Measurements from ENCODE around the gene SRRM5.
"Not testable (repeated sequence)": the region's sequence is repeated elsewhere in the genome, so short reads cannot be mapped to it uniquely, and the experiment has no call there.

The SRRM5 gene

DNA sequence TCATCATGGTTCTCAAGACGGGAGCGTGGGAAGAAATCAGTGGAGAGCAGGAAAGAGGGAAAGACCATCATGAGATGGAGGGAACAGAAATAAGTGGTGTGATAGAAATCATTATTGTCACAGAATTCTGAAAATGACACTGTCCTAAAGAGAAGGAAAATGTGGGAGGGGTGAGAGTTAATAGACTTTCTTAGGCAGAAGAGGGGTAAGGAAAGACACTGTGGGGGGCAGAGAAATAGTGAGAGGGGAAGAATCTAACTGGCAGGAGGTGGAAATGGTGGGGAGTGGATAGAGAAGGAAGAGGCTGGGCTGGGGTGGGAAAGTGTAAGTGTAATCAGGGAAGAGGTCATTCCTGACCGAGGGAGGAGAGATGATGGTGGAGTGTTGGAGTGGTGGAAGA lies 33.1 kb upstream of the SRRM5 start:
- Mint-ChIP-seq H3K36me3 (ENCODE audit: low read depth) (peaks cover 6% of the 10 kb centered on the region), H3K4me3 (peak overlapping the region; percentile 85), H3K27ac (peak overlapping the region; percentile 90), H3K4me1 (ENCODE audit: low read depth) (peaks cover 25% of the 10 kb centered on the region), H3K27me3 (ENCODE audit: low read depth) (peaks cover 2% of the 10 kb centered on the region), H3K9me3 (no peaks in the 10 kb centered on the region)
- DNase-seq (ENCODE audit: low spot score) = no peak

DNA sequence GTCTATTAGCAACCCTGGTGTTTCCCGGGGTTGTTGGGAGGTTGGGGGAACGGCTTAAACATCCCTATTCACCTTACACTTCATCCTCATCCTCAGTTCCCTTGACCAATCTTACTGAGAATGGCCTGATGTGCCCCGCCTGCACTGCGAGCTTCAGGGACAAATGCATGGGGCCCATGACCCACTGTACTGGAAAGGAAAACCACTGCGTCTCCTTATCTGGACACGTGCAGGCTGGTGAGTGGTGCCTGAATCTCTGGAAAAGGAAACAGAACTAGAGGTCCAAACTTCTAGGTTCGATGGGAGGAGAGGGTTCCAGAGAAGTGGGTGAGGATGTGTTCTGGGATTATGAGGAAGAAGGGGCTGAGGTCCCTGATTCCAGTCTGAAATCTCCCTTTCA lies 30.4 kb upstream of the SRRM5 start:
- Mint-ChIP-seq H3K27ac (peak overlapping the region; percentile 52), H3K4me3 (peak overlapping the region; percentile 85), H3K9me3 (no peaks in the 10 kb centered on the region), H3K36me3 (ENCODE audit: low read depth) (peaks cover 18% of the 10 kb centered on the region), H3K4me1 (ENCODE audit: low read depth) (peaks cover 25% of the 10 kb centered on the region), H3K27me3 (ENCODE audit: low read depth) (peaks cover 2% of the 10 kb centered on the region)
- DNase-seq (ENCODE audit: low spot score) = no peak

DNA sequence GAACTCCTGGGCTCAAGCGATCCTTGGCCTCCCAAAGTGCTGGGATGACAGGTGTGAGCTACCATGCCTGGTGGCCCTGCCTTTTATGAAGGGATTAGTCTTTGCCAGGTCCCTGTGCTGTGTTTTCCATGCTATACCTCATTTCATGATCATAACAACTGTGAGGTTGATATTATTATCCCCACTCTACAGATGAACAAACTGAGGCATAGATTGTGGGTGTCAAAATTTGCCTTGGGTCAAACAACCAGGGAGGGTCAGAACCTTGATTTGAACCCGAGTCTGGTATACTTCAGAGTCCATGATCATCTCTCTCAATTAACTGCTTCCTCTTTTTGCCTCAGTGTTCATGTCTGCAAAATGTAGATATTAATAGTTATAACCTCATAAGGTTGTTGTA lies 29.4 kb upstream of the SRRM5 start:
- Mint-ChIP-seq H3K36me3 (ENCODE audit: low read depth) (peaks cover 21% of the 10 kb centered on the region), H3K4me1 (ENCODE audit: low read depth) (peaks cover 24% of the 10 kb centered on the region), H3K4me3 (no peak overlapping the region), H3K27ac (no peak overlapping the region), H3K9me3 (no peaks in the 10 kb centered on the region), H3K27me3 (ENCODE audit: low read depth) (peaks cover 2% of the 10 kb centered on the region)
- no peak for DNase-seq (ENCODE audit: low spot score)

DNA sequence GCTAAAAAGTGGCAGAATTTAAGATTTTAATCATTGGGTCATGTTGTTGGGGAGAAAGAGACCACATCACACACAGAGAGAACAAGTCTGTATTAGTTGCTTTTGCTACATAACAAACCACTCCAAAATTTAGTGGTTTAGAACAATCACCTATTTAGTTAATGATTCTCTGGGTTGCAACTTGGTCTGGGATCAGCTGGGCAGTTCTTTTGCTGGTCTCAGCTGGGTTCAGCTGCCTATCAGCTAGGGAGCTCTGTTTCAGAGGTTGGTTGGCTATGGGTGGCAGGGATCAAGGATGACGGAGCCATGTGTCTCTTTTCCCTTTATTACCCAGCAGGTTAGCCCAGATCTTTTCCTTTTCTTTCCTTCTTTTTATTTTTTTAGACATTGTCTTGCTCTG lies 27.4 kb upstream of the SRRM5 start:
- Mint-ChIP-seq H3K4me3 (no peak overlapping the region), H3K4me1 (ENCODE audit: low read depth) (peaks cover 17% of the 10 kb centered on the region), H3K36me3 (ENCODE audit: low read depth) (peaks cover 18% of the 10 kb centered on the region), H3K27me3 (ENCODE audit: low read depth) (no peaks in the 10 kb centered on the region), H3K27ac (peak overlapping the region; percentile 81), H3K9me3 (no peaks in the 10 kb centered on the region)
- DNase-seq (ENCODE audit: low spot score) = no peak

DNA sequence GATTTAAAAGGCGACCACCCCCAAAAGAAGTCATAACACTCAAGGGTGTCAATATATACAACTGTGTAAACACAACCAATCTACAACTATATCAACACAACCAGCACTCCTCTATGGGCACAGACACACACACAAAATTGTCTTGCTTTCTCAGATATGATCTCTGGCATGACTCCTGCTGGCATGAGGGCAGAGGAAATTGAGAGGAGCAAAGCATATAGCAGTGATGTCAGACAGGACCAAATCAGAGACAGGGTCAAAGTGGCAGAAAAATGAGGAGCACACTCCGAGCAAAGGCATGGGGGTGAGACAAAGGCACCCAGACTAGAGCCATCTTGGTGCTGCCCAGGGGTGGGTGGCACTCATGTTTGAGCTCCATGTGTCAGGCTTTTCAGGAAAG lies 25.5 kb upstream of the SRRM5 start:
- Mint-ChIP-seq H3K4me3 (no peak overlapping the region), H3K27ac (no peak overlapping the region), H3K4me1 (ENCODE audit: low read depth) (peaks cover 14% of the 10 kb centered on the region), H3K9me3 (no peaks in the 10 kb centered on the region), H3K27me3 (ENCODE audit: low read depth) (no peaks in the 10 kb centered on the region), H3K36me3 (ENCODE audit: low read depth) (peaks cover 19% of the 10 kb centered on the region)
- no peak for DNase-seq (ENCODE audit: low spot score)

DNA sequence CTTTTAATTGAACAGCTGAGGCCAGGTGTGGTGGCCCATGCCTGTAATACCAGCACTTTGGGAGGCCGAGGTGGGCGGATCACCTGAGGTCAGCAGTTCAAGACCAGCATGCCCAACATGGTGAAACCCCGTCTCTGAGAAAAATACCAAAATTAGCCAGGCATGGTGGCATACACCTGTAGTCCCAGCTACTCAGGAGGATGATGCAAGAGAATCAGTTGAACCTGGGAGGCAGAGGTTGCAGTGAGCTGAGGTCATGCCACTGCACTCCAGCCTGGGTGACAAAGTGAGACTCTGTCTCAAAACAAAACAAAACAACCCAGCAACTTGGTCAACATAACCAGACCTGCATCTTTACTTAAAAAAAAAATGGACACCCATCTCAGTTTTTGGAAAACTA lies 24.9 kb upstream of the SRRM5 start:
- DNase-seq (ENCODE audit: low spot score); H3K9me3 Mint-ChIP-seq; H3K4me1 Mint-ChIP-seq (ENCODE audit: low read depth); H3K4me3 Mint-ChIP-seq; H3K27me3 Mint-ChIP-seq (ENCODE audit: low read depth); H3K27ac Mint-ChIP-seq: not testable (repeated sequence)
- H3K36me3 Mint-ChIP-seq (ENCODE audit: low read depth) = peaks cover 19% of the 10 kb centered on the region

DNA sequence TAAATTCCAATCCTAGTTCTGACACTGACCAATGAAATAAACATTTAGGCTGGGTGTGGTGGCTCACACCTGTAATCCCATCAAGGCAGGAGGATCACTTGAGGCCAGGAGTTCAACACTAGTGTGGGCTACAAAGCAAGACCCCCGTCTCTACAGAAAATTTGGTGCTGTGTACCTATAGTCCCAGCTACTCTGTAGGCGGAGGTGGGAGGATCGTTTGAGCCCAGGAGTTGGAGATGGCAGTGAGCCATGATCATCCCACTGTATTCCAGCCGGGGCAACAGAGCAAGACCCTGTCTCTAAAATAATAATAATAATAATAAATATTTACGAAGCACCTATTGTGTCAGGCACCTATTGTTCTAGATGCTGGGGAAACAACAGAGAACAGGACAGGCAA lies 22.6 kb upstream of the SRRM5 start:
- H3K27ac Mint-ChIP-seq = no peak overlapping the region
- DNase-seq (ENCODE audit: low spot score) = no peak
- H3K4me3 Mint-ChIP-seq = no peak overlapping the region
- no peaks in the 10 kb centered on the region for H3K9me3 Mint-ChIP-seq
- H3K36me3 Mint-ChIP-seq (ENCODE audit: low read depth) = peaks cover 27% of the 10 kb centered on the region
- H3K27me3 Mint-ChIP-seq (ENCODE audit: low read depth) = no peaks in the 10 kb centered on the region
- H3K4me1 Mint-ChIP-seq (ENCODE audit: low read depth) = peaks cover 11% of the 10 kb centered on the region

DNA sequence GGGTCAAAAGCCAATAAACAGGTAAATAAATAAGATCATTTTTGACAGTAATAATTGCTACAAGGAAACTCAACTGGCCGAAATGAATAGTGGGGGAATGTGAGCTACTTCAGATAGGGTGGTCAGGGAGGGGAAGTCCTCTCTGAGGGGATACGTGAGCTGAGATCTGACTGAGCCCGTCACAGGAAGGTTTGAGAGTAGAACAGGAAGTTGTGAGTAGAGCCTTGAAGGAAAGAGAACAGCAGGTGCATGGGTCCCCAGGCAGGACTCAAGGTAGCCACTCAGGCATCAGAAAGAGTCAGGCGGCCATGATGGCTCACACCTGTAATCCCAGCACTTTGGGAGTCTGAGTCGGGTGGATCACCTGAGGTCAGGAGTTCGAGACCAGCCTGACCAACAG lies 22.2 kb upstream of the SRRM5 start:
- DNase-seq (ENCODE audit: low spot score) = no peak
- Mint-ChIP-seq H3K36me3 (ENCODE audit: low read depth) (peaks cover 26% of the 10 kb centered on the region), H3K4me3 (no peak overlapping the region), H3K9me3 (no peaks in the 10 kb centered on the region), H3K27me3 (ENCODE audit: low read depth) (no peaks in the 10 kb centered on the region), H3K4me1 (ENCODE audit: low read depth) (peaks cover 10% of the 10 kb centered on the region), H3K27ac (peak overlapping the region; percentile 60)

DNA sequence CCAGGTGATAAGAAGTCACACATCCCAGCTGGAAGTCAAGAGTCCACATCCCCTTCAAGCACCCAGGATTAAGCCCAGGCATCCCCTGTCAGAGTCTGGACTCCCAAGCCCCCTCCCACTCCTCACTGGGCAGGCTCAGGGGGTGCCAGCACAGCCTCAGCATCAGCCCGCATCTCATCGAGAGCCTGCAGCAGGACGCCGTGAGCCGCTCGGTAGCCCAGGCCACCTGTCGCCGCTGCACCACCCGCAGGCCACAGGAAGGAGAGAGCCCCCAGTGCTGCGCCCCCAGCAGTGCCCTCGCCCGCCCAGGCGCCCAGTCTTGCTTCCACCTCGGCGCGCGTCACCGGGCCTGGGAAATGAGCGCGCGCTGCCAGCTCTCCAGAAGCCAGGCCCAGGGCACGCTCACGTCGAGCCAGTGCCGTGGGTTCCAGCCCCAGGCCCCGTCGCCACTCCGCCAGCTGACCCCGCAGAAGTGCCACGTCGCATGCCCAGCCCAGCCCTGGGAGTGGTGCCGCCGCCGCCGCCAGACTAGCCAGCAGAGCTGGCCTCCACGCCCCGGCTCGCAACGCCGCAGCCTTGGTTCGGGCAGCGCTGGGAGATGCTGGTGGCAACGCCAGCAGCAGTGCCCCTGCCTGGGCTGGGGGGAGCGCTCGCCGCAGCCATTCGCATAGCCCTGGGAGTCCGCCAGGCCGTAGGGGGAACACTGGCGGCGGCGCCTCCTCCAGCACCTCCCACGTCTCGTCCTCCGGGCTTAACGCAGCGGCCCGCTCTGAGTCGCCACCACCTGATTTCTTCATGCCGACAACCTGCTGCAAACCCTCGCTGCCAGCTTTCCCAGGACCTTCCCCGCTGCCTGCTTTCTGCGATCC lies 19.8 kb upstream of the SRRM5 start:
- Mint-ChIP-seq H3K27ac (no peak overlapping the region), H3K4me1 (ENCODE audit: low read depth) (peaks cover 17% of the 10 kb centered on the region), H3K36me3 (ENCODE audit: low read depth) (peaks cover 15% of the 10 kb centered on the region), H3K9me3 (no peaks in the 10 kb centered on the region), H3K4me3 (no peak overlapping the region), H3K27me3 (ENCODE audit: low read depth) (no peaks in the 10 kb centered on the region)
- DNase-seq (ENCODE audit: low spot score) = no peak

DNA sequence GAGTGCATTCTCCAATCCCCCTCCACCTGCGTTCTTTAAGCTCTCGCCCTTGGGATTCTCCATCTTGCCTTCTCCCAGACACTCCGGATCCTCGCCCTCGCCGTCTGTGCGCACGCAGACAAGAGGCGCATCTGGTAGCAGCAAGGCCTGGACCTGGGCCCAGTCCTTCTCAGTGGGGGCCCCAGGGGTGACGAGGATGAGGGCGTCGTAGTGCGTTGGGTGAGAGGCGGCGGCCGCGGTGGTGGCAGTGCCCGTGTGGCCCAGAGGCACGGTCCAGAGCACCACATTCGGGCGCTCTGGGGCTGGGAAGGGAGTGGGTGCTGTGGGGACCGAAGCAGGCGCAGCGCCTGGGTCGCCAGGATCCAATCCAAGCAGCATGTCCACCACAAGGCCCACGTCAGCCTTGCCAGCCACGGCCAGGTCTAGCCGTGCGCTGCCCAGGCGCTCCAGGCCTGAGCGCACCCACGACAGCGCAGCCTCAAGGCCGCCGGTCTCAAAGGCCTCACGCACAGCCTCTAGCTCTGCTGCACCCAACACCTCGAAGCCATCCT lies 19.0 kb upstream of the SRRM5 start:
- no peak for DNase-seq (ENCODE audit: low spot score)
- Mint-ChIP-seq H3K4me1 (ENCODE audit: low read depth) (peaks cover 24% of the 10 kb centered on the region), H3K36me3 (ENCODE audit: low read depth) (peaks cover 15% of the 10 kb centered on the region), H3K9me3 (no peaks in the 10 kb centered on the region), H3K4me3 (no peak overlapping the region), H3K27ac (peak overlapping the region; percentile 78), H3K27me3 (ENCODE audit: low read depth) (no peaks in the 10 kb centered on the region)

DNA sequence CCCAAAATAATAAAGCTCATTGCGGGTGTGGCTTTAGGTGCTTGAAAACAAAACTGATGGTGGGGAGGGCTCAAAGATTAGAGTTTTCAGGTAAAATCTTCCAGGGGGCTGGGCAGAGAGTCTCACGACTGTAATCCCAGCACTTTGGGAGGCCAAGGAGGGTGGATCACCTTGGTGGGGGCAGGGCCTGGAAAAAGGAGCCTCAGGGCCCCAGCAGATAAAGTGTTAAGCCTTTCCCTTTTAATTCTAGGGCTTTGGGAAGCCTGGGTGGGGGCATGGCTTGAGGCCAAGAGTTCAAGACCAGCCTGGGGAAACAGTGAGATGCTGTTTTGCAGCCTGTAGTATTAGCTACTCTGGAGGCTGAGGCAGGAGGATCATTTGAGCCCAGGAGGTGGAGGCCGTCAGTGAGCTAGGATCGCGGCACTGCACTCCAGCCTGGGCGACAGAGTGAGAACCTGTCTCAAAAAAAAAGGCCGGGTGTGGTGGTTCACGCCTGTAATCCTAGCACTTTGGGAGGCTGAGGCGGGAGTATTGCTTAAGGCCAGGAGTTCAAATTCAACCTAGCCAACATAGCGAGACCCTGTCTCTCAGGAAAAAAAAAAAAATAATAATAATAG lies 17.7 kb upstream of the SRRM5 start:
- Mint-ChIP-seq H3K27ac (peak overlapping the region; percentile 78), H3K9me3 (no peaks in the 10 kb centered on the region), H3K4me3 (peak overlapping the region; percentile 99), H3K36me3 (ENCODE audit: low read depth) (peaks cover 19% of the 10 kb centered on the region), H3K4me1 (ENCODE audit: low read depth) (peaks cover 30% of the 10 kb centered on the region), H3K27me3 (ENCODE audit: low read depth) (no peaks in the 10 kb centered on the region)
- DNase-seq (ENCODE audit: low spot score) = no peak

DNA sequence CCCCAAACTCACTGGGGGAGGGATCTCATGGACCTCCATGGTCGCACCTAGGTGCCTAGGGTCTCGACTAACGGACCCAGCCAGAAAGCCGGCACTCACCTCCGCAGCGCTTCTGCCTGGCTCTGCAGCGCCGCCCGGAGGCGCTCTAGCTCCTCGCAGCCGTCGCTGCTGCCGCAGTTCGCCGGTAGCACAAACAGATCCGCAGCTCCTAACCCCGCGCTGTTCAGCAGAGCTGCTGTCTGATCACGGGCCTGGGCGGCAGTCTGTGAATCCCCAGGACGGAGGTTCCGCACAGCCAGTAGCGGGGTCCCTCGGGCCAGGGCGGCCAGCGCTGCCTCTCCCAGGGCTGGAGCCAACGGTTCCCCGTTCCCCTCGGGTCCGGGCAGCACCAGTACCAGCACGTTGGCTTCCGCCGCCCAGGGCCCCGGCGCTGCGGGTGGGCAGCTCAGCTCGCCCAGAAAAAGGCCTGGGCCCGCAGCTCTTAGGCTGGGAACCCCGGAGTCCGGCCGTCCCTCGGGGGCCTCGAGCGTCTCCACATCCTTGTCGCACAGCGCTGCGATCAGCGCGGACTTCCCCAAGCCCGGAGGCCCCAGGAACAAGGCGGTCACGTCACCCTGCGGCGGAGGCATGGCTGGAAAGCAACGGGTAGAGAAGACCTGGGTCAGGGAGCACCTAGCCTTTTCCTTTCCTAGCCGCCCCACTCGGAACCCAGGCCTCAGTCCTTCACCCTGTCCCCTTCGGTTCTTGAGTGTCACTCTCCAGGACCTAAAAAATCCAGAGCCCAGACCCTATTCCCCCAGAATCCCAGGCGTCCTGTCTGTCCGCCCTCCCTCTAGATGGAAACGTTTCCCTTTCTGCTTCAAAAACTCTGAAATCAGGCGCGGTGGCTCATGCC lies 16.9 kb upstream of the SRRM5 start:
- no peaks in the 10 kb centered on the region for H3K27me3 Mint-ChIP-seq (ENCODE audit: low read depth)
- H3K4me3 Mint-ChIP-seq = peak overlapping the region; percentile 99
- peak; percentile 71 for DNase-seq (ENCODE audit: low spot score)
- peak overlapping the region; percentile 96 for H3K27ac Mint-ChIP-seq
- no peaks in the 10 kb centered on the region for H3K9me3 Mint-ChIP-seq
- peaks cover 23% of the 10 kb centered on the region for H3K36me3 Mint-ChIP-seq (ENCODE audit: low read depth)
- H3K4me1 Mint-ChIP-seq (ENCODE audit: low read depth) = peaks cover 26% of the 10 kb centered on the region

DNA sequence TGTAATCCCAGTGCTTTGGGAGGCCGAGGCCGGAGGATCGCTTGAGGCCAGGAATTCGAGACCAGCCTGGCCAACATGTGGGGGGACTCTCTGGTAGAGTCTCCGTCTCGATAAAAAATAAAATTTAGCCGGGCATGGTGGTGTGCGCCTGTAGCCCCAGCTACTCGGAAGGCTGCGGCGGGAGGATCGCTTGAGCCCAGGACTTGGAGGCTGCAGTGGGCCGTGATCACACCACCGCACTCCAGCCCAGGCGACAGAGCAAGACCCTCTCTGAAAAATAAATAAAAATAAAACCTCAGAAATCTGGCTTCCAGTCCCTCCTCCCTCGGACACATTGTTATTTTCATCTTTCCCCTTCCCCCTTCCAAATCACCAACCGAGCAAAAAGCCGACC lies 16.3 kb upstream of the SRRM5 start:
- peak overlapping the region; percentile 96 for H3K27ac Mint-ChIP-seq
- H3K4me3 Mint-ChIP-seq = peak overlapping the region; percentile 99
- DNase-seq (ENCODE audit: low spot score) = no peak
- no peaks in the 10 kb centered on the region for H3K9me3 Mint-ChIP-seq
- no peaks in the 10 kb centered on the region for H3K27me3 Mint-ChIP-seq (ENCODE audit: low read depth)
- H3K36me3 Mint-ChIP-seq (ENCODE audit: low read depth) = peaks cover 23% of the 10 kb centered on the region
- peaks cover 26% of the 10 kb centered on the region for H3K4me1 Mint-ChIP-seq (ENCODE audit: low read depth)
